Activated naive CD4-positive, alpha-beta T cell treated with anti-CD3 and anti-CD28 coated beads, Interleukin-2, amount 50 U/mL, for 16 hours (primary cell): ENCODE results near the gene OR6C76.
"Not testable (repeated sequence)": the region's sequence is repeated elsewhere in the genome, so short reads cannot be mapped to it uniquely, and the experiment has no call there.

ENCODE experiments used
- DNase-seq: peaks from one replicate; pipeline ENCODE4 v3.0.0-alpha.2; 2020

The OR6C76 gene

DNA sequence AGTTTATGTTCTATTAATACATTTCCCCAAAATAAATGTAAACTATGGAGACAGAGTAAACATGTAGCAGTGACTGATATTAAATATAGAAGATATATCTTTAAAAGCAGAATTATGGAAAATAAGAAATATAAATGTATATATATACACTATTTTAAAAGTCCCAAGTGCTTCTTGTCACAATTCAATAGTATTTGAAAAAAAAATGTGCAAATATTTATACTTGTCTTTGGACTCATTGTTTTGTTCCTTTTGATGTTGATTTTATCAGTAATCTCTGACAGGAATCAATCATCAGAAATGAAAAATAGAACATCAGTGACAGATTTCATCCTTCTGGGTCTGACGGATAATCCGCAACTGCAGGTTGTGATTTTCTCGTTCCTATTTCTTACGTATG, at the start of gene OR6C76:
Gene OR6C76, plus strand, starts transcription at position 301 of the 400 bp plus-strand sequence. Its CDS starts 0 bp downstream, at position 301.
- no peak for DNase-seq

DNA sequence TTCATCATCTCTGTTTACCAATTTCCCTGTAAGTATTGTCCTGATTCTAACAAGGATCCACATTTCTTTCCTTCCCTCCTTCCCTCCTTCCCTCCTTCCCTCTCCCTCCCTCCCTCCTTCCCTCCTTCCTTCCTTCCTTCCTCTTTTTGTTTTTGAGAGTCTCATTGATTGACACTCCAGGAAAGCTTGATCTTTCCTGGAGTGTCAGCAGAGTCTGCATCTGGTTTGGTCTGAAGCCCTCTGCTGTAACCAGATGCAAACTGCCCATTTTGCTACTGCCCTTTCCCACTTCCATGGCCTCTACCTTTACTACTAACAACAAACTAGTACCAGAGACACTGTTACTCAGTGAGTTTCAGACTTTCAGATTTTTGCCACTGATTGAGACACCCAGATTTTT, 40.2 kb upstream of the OR6C76 start:
- DNase-seq, result no peak

DNA sequence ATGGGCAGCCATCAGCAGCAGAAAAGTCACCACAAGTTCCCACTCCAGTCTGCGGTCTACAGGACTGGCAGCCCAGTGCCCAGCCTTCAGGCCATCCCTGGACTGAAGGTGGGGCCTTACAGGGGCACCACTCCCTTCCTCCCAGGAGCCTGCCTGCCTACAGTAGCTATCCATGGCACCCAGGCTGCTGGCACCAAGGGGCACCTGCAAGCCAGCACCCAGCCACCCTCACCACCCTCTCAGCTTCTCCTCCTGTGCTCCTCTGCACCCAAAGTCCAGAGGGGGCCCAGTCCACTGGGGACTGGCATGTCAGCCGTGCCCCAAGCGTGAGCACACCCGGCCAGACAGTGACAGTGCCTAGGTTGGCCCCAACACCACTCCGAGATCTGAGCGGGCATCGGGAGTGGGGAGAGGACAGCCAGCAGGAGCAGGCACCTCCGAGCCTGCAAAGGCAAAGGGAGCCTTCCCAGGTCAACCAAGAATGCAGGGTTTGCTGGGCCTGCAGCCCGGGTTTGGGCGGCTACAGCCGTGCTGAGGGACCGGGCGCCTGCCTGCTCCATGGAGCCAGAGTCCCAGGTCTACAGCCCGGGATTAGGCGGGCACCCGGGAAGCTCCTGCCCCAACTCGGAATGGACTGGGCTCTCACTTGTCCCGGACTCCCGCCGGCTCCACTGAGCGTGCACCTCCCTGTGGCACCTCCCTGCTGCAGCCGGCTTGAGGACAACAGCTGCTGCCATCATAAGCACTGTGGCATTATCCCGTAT, 33.8 kb upstream of the OR6C76 start:
- DNase-seq, result no peak

DNA sequence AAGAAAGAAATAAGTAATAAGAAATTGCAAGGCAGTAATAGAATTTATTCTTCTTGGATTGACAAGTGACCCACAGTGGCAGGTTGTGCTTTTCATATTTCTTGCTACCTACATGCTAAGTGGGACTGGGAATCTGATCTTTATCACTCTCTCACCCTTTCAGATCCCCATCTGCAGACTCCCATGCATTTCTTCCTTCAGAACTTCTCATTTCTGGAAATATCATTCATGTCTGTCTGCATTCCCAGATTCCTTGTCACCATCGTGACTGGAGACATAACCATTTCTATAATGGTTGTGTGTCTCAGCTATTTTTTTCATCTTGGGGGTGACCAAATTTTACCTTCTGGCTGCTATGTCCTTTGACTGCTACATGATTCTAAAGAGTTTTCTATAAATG, 29.7 kb upstream of the OR6C76 start:
- no peak for DNase-seq

DNA sequence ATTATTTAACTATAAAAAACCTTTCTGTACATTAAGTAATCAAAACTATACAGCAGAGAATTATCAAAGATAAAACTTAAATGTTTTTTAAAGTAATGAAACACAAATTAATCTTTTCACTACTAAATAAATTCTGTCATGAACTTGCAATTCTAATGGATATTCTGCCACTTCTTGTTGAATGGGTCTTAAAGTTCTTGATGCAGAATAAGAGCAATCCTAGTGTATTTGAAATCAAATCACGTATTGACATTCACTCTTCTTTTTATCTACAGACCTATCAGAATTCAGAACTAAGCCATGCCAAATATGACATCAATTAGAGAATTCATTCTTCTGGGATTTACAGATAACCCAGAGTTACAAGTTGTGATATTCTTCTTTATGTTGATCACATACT, 25.8 kb upstream of the OR6C76 start, which contains the start of gene OR6C65:
Gene OR6C65, plus strand, starts transcription at position 301 of the 400 bp plus-strand sequence. Its CDS starts 0 bp downstream, at position 301.
- no peak for DNase-seq

DNA sequence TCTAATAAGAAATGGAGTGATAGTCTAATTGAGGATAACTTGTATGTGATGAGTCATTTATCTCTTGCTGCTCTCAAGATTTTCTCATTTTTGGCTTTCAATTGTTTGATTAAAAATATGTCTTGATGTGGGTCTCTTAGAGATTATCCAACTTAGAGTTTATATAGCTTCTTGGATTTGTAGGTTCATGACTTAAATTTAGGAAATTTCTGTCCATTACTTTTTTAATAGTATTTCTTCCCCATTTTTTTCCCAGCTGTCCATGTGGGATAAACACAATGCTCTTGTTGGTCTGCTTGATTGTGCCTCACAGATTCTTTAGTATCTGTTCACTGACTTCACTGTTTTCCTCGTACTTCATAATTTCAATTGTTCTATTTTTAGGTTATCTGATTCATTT, 18.2 kb upstream of the OR6C76 start:
- DNase-seq, result no peak

DNA sequence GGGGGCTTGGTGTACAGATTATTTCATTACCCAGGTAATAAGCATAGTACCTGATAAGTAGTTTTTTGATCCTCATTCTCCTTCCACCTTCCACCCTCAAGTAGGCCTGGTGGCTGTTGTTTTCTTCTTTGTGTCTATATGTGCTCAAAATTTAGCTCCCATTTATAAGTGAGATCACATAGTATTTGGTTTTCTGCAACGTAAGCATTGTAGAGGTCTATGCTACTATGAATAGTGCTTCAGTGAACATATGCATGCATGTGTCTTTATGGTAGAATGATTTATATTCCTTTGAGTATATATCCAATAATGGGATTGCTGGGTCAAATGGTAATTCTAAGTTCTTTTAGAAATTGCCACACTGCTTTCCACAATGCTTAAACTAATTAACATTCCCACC, 16.9 kb upstream of the OR6C76 start:
- not testable (repeated sequence) for DNase-seq

DNA sequence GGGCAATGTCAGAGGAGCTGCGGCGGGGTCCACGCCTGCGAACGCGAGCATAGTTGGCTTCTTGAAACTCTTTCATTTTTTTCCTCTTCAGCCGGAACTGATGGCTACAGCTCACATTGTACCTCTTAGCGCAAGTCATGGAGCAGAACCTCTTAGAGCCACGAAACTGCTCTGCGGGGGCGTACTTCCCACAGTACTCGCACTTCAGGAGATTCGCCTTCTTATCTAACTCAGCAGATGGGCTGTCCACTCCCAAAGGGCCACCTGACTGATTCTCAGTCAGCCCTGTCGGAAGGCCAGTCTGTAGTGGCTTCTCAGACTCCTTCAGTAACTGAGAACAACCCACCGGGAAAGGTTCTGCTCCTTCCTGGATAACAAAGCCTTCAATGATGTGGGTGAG, 13.9 kb upstream of the OR6C76 start:
- DNase-seq, result not testable (repeated sequence)

DNA sequence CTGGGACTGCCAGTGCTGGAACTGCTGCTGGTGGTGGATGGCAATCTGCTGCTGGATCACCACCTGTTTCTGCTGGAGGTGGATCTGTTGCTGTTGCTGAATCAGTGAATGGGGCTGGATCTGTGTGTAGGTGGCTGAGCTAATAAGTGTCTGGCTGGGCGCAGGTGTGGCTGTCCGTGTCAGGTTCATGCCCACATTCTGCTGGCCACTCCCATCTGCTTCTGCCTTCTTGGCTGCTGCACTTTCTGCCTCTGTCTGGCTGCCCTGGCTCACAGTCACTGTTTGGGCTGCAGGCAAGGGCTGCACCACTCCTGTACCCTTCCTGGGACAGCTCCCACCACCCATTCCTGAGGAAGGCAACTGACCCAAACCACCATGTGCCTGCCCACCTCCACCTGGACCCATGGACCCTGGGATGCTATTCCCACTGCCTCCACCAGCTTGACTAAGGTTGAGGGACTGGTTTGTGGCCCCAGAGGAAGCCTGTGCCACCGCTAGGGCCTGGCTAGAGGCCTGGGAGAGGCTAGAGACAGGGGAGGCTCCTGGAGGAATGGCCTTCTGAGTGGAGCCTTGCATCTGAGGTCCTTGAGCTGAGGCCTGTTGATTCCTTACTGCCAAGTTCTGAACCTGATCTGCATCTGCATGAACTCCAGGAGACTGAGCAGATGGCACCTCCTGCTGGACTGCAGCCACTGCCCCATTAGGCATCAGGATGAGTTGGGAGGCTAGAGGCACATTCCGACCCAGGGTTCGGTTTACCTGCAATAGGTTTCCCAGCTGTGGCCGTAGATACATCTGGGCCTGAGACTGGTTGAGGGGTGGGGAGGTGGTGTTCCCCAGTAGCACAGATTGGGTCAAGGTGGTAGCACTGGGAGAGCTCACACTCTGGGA, 12.3 kb upstream of the OR6C76 start:
- not testable (repeated sequence) for DNase-seq

DNA sequence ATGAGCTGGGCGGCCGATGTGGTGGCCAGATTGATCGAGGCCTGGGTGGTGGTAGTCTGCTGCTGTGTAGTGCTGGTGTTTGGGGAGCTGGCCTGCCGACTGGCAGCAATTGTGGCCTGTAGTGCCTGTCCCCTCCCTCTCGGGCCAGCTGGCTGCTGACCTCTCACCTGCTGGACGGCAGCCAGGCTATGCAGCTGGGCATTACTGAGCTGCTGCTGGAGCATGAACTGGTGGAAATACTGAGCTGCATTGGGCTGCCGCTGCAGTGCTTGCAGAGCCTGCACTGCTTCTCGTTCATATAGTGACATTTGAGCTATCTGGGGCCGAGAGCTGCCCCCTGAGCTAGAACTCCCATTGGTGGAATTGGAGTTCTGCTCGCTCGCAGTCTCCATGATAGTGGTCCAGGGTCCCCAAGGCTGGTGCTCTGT, 11.6 kb upstream of the OR6C76 start:
- not testable (repeated sequence) for DNase-seq

DNA sequence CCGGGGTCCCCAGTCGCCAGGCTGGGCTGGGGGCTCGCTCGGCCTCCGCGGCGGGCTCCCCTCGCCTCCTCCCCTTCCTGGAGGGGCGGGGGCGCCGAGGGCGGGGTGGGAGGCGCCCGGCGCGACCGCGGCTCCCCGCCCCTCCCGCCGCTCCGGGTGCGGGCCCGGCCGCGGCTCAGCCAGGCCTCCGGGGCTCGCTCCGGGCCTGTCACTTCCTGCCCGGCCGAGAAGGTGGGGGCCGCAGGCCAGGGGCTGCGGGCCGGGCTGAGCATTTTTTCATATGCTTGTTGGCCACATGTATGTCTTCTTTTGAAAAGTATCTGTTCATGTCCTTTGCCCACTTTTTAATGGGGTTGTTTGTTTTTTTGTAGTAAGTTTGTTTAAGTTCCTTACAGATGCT, 11.2 kb upstream of the OR6C76 start:
- DNase-seq, result not testable (repeated sequence)

DNA sequence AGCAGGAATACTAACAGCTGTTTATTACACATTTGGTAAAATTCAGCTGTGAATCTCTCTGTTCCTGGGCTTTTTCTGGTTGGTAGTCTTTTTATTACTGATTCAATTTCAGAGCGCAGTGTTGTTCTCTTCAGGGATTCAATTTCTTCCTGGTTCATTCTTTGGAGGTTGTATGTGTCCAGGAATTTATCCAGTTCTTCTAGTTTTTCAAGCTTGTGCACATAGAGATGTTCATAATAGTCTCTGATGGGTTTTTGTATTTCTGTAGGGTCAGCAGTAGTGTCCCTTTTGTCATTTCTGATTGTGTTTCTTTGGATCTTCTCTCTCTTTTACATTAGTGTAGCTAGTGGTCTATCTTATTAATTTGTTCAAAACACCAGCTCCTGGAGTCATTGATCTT, 9.1 kb upstream of the OR6C76 start:
- no peak for DNase-seq

DNA sequence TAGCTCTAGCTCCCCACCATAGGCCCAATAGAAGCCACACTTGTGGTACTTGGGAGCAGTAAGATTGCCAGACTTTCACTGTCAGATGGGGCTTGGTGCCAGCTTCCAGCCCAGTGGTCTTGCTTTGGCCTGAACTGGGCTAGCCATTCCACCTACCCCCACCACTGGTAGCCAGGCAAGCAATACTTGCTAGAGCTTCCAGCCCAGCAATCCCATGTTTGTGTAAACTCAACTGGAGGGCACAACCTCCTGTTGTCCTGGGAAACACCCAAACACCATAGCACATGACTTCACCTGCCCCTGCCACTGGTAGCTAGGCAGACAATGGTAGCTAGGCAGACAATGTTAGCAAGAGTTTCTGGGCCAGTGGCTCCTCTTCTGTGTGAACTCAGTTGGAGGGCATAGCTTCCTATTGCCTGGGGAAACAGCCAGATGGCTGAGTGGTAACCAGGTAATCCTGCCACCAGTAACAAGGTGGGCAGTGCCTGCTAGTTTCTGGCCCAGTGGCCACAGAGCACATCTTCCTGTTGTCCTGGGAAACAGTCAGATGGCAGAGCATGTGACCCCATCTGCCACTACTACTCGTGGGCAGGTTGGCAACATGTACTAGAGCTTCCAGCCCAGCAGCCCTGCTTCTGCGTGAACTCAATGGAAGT, 5.6 kb upstream of the OR6C76 start:
- DNase-seq, result no peak

DNA sequence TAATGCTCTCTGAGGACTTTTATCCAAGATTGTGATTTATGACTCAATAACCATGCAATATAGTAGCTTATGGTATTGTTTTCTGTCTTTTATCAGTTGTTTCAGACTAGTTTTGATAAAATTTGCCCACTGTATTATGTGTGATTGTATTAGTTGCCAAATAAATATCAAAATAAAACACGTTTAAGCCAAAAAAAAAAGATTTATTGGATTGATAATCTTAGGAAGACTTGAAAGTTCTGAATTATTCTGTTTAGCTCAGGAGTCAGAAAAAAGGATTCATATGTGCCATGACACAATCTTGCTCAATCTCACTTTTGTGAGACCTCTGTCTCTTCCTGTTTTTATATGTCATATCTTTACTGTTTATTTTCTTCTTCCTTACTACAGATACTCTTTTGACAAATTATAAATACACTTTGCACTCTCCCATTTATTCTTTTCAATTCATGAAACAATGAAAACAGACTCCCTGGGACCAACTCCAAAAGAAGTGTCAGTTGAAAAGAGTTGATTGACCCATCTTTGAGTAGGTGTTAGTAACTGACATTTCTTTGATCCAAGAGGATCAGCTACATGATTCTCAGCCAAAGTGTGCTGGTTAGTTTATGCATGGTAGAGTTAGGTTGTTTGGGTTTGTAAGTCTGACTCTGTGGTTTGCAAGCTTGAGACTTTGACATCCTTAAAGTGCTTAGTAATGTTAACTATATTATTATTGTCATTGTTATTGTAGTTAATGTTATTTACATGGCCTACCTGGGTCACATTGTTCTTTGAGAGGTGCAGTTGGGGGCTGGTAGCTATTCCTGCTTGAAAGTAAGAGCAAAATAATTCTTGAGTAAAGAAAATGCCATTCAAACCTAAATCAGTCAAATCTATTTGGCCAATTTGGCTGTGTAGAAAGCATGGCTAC, 2.5 kb downstream of the OR6C76 start:
- DNase-seq, result no peak

DNA sequence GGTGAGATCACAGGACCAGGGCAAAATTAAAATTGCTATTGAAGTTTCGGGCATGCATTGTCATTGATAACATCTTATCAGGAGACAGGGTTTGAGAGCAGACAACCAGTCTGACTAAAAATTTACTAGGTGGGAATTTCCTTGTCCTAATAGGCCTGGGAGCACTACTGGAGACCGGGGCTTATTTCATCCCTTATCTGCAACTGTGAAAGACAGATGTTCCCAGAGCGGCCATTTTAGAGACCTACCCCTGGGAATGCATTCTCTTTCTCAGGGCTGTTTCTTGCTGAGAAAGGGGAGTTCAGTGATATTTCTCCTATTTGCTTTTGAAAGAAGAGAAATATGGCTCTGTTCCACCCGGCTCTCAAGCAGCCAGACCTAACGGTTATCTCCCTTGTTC, 15.2 kb downstream of the OR6C76 start:
- DNase-seq, result not testable (repeated sequence)

DNA sequence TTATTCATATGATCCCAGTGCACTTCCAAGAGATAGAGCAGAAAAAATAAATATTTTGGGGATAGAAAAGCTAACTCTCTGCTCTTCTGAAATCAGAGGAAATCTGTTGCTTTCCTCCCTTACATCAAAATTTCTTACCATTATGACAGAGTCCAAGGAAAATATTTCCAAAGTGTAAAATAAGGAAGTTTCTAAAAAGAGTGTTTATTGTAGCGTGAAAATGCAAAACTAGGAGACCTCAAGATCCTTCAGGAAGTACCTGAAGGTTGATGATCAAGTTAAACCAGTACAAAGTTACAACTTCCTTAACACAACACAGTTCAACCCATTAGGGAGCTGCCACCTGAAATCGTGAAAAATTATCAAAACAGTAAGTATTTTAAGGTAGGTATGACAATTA, 17.7 kb downstream of the OR6C76 start, which contains the start of gene OR6C2:
Gene OR6C2, plus strand, starts transcription at position 301 of the 400 bp plus-strand sequence. CDS start 8,138 bp downstream, outside the sequence.
- DNase-seq, result no peak

DNA sequence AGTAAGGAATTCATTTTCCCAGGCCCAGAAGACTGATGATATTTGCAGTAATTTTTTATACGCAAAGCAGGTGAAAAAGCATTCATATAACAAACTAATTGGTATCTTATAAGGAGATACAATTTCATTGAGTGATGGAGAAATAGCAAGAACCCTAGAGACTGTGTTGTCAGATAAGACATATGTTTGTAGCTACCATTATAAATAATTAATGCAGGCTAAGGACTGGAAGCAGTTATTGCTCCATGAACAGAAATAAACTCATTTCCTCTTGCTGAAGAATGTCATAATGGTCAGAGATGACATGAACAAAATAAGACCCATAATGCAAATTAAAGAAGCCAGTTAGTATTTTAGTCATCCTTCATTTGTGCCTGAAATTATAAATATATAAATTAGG, 19.3 kb downstream of the OR6C76 start:
- no peak for DNase-seq

DNA sequence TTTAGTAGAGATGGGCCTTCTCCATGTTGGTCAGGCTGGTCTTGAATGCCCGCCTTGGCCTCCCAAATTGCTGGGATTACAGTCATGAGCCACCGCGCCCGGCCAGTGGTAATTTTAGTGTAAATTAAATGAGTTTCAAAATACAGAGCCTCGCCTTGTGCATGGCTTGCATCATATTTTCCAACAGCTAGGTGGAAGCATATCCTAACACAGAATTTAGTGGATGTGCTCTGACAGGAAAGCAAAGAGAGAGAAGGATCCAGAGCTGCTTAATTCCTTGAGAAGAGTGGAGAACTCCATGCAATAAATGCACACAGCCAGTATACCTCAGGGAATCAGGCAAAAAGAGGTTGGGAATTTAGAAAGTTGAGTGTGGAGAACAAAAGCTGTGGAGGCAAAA, 20.3 kb downstream of the OR6C76 start:
- DNase-seq, result no peak

DNA sequence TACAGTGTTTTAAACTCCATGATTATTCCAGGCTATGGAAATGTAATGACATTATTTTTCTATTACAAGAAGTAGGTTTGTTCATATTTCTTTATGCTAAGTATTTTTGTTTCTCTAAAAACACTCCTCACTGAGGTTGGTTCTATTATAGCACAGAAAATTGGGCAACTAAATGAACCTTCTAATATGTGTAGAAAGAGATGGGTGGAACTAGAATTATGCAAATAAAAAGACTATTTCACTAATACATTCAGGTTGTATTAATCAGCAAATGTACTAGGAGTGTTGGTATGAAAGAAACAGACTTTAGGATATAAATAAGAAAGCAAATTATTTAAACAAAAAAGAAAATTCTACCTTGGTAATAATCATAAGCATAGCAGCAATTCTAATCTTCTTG, 22.8 kb downstream of the OR6C76 start:
- DNase-seq, result no peak

DNA sequence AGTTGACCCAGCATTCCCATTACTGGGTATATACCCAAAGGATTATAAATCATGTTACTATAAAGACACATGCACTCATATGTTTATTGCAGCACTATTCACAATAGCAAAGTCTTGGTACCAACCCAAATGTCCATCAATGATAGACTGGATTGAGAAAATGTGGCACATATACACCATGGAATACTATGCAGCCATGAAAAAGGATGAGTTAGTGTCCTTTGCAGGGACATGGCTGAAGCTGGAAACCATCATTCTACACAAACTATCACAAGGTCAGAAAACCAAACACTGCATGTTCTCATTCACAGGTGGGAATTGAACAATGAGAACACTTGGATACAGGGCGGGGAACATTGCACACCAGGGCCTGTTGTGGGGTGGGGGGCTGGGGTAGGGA, 38.9 kb downstream of the OR6C76 start:
- not testable (repeated sequence) for DNase-seq

DNA sequence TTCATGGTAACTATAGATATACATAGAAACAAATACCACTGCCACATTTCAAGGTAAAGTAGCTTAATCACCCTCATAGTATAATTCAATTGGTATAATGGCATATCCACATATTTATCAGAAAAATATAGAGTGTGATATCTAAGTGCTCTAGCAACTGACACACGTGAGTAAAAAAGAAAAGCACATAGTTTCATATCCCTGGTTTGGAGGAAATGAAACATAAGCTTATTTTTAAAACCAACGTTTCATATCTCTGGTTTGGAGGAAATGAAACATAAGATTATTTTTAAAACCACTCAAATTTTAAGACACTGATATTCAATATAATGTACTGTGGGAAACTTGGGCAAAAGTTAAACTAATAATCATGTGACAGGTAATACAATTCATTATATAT, 41.8 kb downstream of the OR6C76 start:
- no peak for DNase-seq

DNA sequence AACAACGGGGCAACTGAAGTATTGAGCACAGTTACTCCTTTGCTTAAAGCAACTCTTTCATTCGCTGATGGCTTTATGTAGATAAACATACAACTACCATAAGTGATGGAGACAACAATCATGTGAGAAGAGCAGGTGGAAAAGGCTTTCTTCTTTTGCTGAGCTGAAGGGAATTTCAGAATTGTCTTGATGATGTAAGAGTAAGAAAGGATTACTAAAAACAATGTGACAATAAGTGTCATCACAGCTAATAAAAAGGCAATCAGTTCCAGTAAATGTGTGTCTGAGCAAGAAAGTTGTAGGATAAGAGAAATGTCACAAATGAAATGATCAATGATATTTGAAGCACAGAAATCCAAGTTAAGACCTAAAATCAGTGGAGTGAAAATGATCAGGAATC, 43.2 kb downstream of the OR6C76 start:
- DNase-seq, result no peak
